Measurements from ENCODE around the gene TSPAN6. TPM values are rescaled to one million over a fixed set of nuclear protein-coding genes. Genes with fewer than 3 reads are reported as not detected.

TSPAN6 gene
- total RNA-seq, 1 experiment from 2014 or later = 17.5 TPM

GRCh38 chrX:100648458-100649417, 12.1 kb upstream of the TSPAN6 start:
- no peak for DNase-seq (ENCODE audit: low read depth)

DNA sequence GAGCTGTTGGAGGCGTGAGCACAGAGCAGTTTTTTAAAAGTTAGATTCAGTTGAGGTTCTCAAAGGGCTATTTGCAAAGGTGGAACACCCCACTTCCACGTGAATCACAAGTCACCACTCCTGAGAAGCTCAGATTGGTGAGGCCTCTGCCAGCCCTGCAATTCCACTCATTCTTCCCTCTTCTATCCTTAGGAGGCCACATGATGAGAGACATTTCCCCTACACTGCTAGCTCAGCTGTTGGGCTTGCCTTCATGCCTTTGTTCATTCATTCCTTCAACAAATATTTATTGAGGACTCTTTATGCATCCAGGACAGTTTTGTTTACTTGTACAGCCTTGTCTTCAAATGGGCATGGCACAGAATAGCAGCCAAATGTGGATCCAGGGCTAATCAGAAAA, 11.1 kb upstream of the TSPAN6 start:
- DNase-seq (ENCODE audit: low read depth) = no peak

DNA sequence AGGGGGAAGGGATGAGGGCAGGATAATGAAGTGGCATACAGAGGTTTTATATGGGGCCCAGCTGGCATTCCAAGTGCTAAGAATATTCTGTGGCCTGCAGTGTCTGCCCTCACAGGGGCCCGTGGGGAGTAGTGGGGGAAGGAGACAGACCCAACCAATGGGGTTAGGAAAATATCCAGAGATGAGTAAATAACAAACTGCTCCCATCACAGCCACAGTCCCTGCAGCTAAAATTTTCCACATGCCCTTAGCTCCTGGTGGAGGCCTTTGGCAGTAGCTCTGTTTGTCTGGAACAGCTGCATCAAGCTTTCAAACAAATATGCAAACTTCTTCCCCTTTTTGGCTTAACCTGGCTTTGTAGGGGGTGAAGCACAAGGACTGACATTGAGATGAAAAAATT, 10.5 kb upstream of the TSPAN6 start:
- DNase-seq (ENCODE audit: low read depth) = no peak

GRCh38 chrX:100645106-100645505, 8.5 kb upstream of the TSPAN6 start:
- peak; percentile 37 for DNase-seq (ENCODE audit: low read depth)

DNA sequence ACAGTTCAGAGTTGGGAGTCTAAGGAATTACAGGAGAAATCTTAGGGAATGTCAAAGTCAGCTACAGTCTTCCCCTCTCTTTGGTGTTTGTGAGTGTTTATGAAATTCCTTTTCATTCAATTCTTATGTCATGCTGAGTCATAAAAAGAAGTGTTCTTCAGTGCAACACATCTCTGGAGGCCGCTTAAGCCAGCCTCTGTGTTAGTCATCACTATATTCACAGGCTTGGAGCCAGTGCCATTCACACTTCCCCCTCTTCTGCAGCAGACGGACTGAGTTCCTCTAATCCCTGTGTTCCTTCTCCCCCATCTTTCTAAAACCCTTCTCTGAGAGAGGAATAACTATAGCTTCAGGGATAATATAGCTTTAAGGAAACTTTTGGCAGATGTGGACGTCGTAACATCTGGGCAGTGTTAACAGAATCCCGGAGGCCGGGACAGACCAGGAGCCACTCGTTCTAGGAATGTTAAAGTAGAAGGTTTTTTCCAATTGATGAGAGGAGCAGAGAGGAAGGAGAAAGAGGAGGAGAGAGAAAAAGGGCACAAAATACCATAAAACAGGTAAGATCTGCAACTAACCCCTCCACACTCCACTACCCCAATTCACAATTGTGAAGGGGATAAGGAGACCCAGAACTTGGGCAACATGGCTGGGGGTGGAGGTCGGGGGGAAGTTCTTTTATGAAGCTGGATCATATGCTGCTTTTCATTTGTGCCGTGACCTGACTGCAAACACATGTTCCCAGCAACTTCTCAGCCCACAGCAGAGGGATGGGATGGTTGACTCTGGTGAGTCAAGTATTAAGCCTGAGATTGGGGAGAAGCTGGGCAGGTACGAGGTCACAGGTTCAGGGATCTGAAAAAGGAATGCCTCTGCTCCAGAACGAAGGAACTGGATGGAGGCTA, 7.6 kb upstream of the TSPAN6 start, which contains the start of gene SRPX2:
Gene SRPX2 (plus strand): TSS at position 244 of the 905 bp plus-strand sequence. CDS start 2,124 bp downstream, outside the sequence.
- DNase-seq (ENCODE audit: low read depth) = peak; percentile 91

GRCh38 chrX:100643212-100643611, 6.6 kb upstream of the TSPAN6 start:
- DNase-seq (ENCODE audit: low read depth) = no peak

DNA sequence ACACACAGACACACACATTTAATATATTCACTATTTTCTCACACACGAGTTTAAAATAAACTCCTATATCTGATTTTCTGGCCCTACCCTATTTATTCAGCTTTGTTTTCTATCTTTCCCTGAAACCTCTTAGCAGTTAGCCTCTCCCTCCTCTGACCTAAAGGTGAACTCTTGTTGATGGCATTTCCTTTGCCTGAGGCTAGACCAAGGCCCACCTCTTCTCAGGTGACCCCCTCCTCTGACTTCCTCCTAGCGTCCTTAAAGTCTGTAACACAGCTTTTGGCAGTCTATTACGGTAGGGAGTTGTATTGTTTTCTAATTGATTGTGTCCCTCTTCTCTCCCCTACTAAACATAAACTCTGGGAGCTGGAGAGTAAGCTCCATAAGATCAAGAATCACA, 5.7 kb upstream of the TSPAN6 start:
- DNase-seq (ENCODE audit: low read depth) = no peak

- no peak for DNase-seq (ENCODE audit: low read depth)
Measured at GRCh38 chrX:100635989-100636320, 651 bp downstream of the TSPAN6 start.

GRCh38 chrX:100635040-100635439, 1.6 kb downstream of the TSPAN6 start:
- DNase-seq (ENCODE audit: low read depth) = no peak

- peak; percentile 5 for DNase-seq (ENCODE audit: low read depth)
Measured at GRCh38 chrX:100625985-100626491, 10.6 kb downstream of the TSPAN6 start.

DNA sequence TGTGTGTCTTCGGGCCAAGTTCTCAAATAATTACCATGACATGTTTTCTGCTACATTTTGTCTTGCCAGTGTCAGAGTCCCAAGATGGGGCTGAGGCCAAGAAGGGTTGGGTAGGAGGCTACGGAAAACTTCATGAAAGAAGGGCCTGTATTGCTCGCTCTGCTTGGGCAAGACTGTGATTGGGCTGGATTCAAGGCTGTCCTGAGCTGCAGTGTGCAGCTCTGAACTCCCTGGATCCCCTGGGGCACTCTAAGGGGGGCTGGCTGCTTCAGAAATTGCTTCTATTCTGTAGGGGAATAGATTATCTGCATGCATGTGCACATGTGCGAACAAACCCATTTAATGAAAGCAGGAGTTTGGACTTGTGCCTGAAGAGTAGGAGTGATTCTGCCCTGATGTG, 13.6 kb downstream of the TSPAN6 start:
- no peak for DNase-seq (ENCODE audit: low read depth)

- peak; percentile 71 for DNase-seq (ENCODE audit: low read depth)
Measured at GRCh38 chrX:100615005-100615404, 21.6 kb downstream of the TSPAN6 start.

DNA sequence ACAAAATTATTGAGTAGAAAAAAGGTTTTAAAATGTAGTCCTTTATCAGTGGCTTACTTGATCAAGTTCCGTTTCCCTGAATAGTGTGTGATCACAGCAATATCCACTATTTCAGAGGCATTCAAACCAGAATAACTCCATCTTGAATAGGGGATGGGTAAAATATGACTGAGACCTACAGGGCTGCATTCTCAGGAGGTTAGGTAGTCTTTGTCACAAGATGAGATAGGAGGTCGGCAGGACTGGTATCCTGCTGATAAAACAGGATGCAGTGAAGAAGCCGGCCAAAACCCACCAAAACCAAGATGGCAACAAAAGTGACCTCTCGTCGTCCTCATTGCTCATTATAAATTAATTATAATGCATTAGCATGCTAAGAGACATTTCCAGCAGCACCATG, 24.7 kb downstream of the TSPAN6 start:
- no peak for DNase-seq (ENCODE audit: low read depth)

- no peak for DNase-seq (ENCODE audit: low read depth)
Measured at GRCh38 chrX:100609591-100609990, 27.0 kb downstream of the TSPAN6 start.

DNA sequence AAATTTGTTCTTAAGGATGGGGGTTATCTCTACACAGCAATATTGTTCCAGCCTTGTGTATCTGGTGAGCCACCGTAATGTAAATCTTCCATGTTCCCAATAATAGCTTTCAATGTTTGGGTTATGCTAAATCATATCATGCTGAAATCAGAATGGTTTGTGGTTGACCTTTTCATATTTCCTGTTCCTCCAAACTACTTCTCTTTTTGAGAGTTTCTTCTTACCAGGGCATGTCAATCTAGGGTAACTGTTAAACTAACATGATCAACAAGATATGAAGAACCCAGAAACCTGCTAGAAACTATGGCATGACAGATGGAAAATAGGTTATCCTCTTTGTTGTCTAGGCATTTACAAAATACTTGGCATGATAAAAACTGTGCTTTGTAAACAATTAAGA, 29.9 kb downstream of the TSPAN6 start:
- no peak for DNase-seq (ENCODE audit: low read depth)

- no peak for DNase-seq (ENCODE audit: low read depth)
Measured at GRCh38 chrX:100600758-100601157, 35.8 kb downstream of the TSPAN6 start.

DNA sequence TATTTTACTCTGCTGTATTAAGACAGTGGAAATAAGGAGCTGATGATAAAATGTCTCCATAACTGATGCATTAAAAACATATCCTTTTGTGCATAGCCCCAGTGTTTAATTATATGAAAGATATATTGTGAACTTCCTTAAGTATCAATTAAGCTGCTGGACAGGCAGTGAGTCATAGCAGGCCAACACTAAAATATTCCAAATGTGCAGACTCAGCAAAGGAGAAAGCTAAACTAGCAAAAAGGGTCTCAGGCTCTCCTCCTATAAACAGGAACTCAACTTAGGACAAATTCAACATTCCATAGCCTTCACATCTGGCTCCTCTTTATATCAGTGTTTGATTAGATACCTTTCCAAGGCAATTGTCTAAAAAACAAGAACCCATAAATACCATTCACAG, 36.3 kb downstream of the TSPAN6 start:
- DNase-seq (ENCODE audit: low read depth) = no peak

DNA sequence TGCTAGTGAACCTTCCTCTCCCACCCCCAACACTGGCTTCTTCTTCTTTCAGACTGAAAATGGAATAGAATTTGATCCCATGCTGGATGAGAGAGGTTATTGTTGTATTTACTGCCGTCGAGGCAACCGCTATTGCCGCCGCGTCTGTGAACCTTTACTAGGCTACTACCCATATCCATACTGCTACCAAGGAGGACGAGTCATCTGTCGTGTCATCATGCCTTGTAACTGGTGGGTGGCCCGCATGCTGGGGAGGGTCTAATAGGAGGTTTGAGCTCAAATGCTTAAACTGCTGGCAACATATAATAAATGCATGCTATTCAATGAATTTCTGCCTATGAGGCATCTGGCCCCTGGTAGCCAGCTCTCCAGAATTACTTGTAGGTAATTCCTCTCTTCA, 37.1 kb downstream of the TSPAN6 start:
- DNase-seq (ENCODE audit: low read depth) = no peak

- no peak for DNase-seq (ENCODE audit: low read depth)
Measured at GRCh38 chrX:100596601-100597000, 40.0 kb downstream of the TSPAN6 start.

- DNase-seq (ENCODE audit: low read depth) = no peak
Measured at GRCh38 chrX:100593581-100593980, 43.0 kb downstream of the TSPAN6 start.

- no peak for DNase-seq (ENCODE audit: low read depth)
Measured at GRCh38 chrX:100593126-100593525, 43.5 kb downstream of the TSPAN6 start.
